GM23338 (cell line): ENCODE data around the gene ATP5F1B. TPM values are rescaled to one million over a fixed set of nuclear protein-coding genes. Genes with fewer than 3 reads are reported as not detected.

ENCODE experiments used
- ATAC-seq: fragments of 200-7000 bp; cut with Tn5 transposase; 3 replicates; pipeline ENCODE4 v1.9.1; 2020
- DNase-seq: peaks from one replicate; pipeline ENCODE4 v3.0.0-alpha.2; 2015; ENCODE audit warnings: low spot score
- H2AFZ ChIP-seq: fragments of 200-600 bp; sonication (generic); 2 replicates; pipeline ENCODE4 v1.8.0; 2016; ENCODE audit warnings: antibody characterized with exemption, mild to moderate bottlenecking, moderate library complexity
- H3F3A ChIP-seq: fragments of 200-600 bp; sonication (generic); replicated peaks from 2 replicates; pipeline ENCODE4 v1.8.0; 2017; ENCODE audit warnings: antibody characterized with exemption, mixed run types, low read depth
- H3K27ac ChIP-seq: fragments of 200-600 bp; sonication (generic); 2 replicates; pipeline ENCODE4 v1.6.1; 2016; ENCODE audit warnings: low read depth
- H3K27me3 ChIP-seq: fragments of 200-600 bp; sonication (generic); 2 replicates; pipeline ENCODE4 v1.8.0; 2016; ENCODE audit warnings: mild to moderate bottlenecking, mixed run types, moderate library complexity; ENCODE audit not compliant: insufficient read depth
- H3K36me3 ChIP-seq: fragments of 200-600 bp; sonication (generic); 2 replicates; pipeline ENCODE4 v1.8.0; 2016; ENCODE audit warnings: mild to moderate bottlenecking; ENCODE audit not compliant: insufficient read depth
- H3K4me1 ChIP-seq: fragments of 200-600 bp; sonication (generic); 2 replicates; pipeline ENCODE4 v1.8.0; 2016; ENCODE audit warnings: mild to moderate bottlenecking, moderate library complexity; ENCODE audit not compliant: insufficient read depth
- H3K4me2 ChIP-seq: fragments of 200-600 bp; sonication (generic); 2 replicates; pipeline ENCODE4 v1.7.1; 2017; ENCODE audit warnings: mixed run types
- H3K4me3 ChIP-seq: fragments of 200-600 bp; sonication (generic); 2 replicates; pipeline ENCODE4 v1.6.1; 2016; ENCODE audit warnings: mixed run types
- H3K79me2 ChIP-seq: fragments of 200-600 bp; sonication (generic); replicated peaks from 2 replicates; pipeline ENCODE4 v1.8.0; 2017; ENCODE audit warnings: mild to moderate bottlenecking; ENCODE audit not compliant: insufficient read depth
- H3K9me2 ChIP-seq: fragments of 200-600 bp; sonication (generic); 2 replicates; pipeline ENCODE4 v1.8.0; 2017; ENCODE audit not compliant: insufficient read depth
- H4K20me1 ChIP-seq: fragments of 200-600 bp; sonication (generic); replicated peaks from 2 replicates; pipeline ENCODE4 v1.8.0; 2017; ENCODE audit warnings: mild to moderate bottlenecking; ENCODE audit not compliant: insufficient read depth
- H3K27ac Mint-ChIP-seq: 2 replicates; pipeline ENCODE4 v1.8.0; 2020; ENCODE audit warnings: inconsistent platforms, mild to moderate bottlenecking, moderate library complexity, mixed read lengths
- H3K27me3 Mint-ChIP-seq: 3 replicates; pipeline ENCODE4 v1.8.0; 2022; ENCODE audit warnings: low read depth, mild to moderate bottlenecking, moderate library complexity, mixed read lengths, inconsistent platforms; ENCODE audit not compliant: insufficient read depth, poor library complexity
- H3K36me3 Mint-ChIP-seq: 3 replicates; pipeline ENCODE4 v1.8.0; 2021; ENCODE audit warnings: low read depth, mild to moderate bottlenecking, inconsistent platforms, moderate library complexity, mixed read lengths
- H3K4me1 Mint-ChIP-seq: 3 replicates; pipeline ENCODE4 v1.8.0; 2020; ENCODE audit warnings: mild to moderate bottlenecking, inconsistent platforms, mixed read lengths
- H3K4me3 Mint-ChIP-seq: 3 replicates; pipeline ENCODE4 v1.8.0; 2021; ENCODE audit warnings: moderate library complexity, mild to moderate bottlenecking, inconsistent platforms, mixed read lengths
- H3K9me3 Mint-ChIP-seq: 3 replicates; pipeline ENCODE4 v1.8.0; 2020; ENCODE audit warnings: moderate library complexity, mild to moderate bottlenecking, inconsistent platforms, mixed read lengths
- CREB1 ChIP-seq: fragments of 250-450 bp; sonication (Bioruptor Pico); IDR thresholded peaks from 2 replicates; pipeline ENCODE4 v1.5.0; 2020; ENCODE audit warnings: low read depth, mild to moderate bottlenecking, moderate library complexity
- CTCF ChIP-seq, 2 experiments: fragments of 200-600 bp in 1 of 2; sonication (generic) in 1 of 2; conservative IDR thresholded peaks; 2 replicates each; pipeline versions ENCODE4 v1.5.1 to v1.6.1; 2016 to 2017; ENCODE audit warnings: antibody characterized with exemption in 2 of 2, low read depth in 2 of 2, mild to moderate bottlenecking in 2 of 2, moderate library complexity in 1 of 2
- ETS1 ChIP-seq: IDR thresholded peaks from 2 replicates; pipeline ENCODE4 v1.6.1; 2016; ENCODE audit warnings: antibody characterized with exemption
- EZH2 ChIP-seq: fragments of 200-600 bp; sonication (generic); IDR thresholded peaks from one replicate; pipeline ENCODE4 v1.8.0; 2017; ENCODE audit warnings: antibody characterized with exemption, mild to moderate bottlenecking, low read depth; ENCODE audit not compliant: unreplicated experiment
- EZH2phosphoT487 ChIP-seq: fragments of 200-600 bp; sonication (generic); IDR thresholded peaks from one replicate; pipeline ENCODE4 v1.8.1; 2018; ENCODE audit warnings: antibody characterized with exemption; ENCODE audit not compliant: unreplicated experiment
- JUNB ChIP-seq: IDR thresholded peaks from one replicate; pipeline ENCODE4 v1.6.1; 2016; ENCODE audit warnings: antibody characterized with exemption; ENCODE audit not compliant: unreplicated experiment
- NANOG ChIP-seq: IDR thresholded peaks from 2 replicates; pipeline ENCODE4 v1.6.1; 2016; ENCODE audit warnings: antibody characterized with exemption, borderline replicate concordance
- POLR2AphosphoS5 ChIP-seq: IDR thresholded peaks from 2 replicates; pipeline ENCODE4 v1.6.1; 2016; ENCODE audit warnings: antibody characterized with exemption, low read depth
- REST ChIP-seq: IDR thresholded peaks from one replicate; pipeline ENCODE4 v1.6.1; 2018; ENCODE audit warnings: antibody characterized with exemption; ENCODE audit not compliant: unreplicated experiment
- STAT1 ChIP-seq: IDR thresholded peaks from one replicate; pipeline ENCODE4 v1.6.1; 2016; ENCODE audit warnings: antibody characterized with exemption; ENCODE audit not compliant: unreplicated experiment
- ZNF114 ChIP-seq: fragments of 250-450 bp; sonication (Bioruptor Pico); IDR thresholded peaks from 2 replicates; pipeline ENCODE4 v1.5.0; 2020; ENCODE audit warnings: mild to moderate bottlenecking, moderate library complexity
- ZNF331 ChIP-seq: fragments of 250-450 bp; sonication (Bioruptor Pico); IDR thresholded peaks from 2 replicates; pipeline ENCODE4 v1.5.0; 2020; ENCODE audit warnings: low read depth, mild to moderate bottlenecking, moderate library complexity
- ZNF462 ChIP-seq: fragments of 250-450 bp; sonication (Bioruptor Pico); IDR thresholded peaks from 2 replicates; pipeline ENCODE4 v1.5.0; 2020; ENCODE audit warnings: mild to moderate bottlenecking, moderate library complexity
- polyA plus RNA-seq: library from polyadenylated mRNA; unstranded; fragments of >200 nt; fragmentation: Nextera tagmentation; extraction: Ambion mirVana; gene quantifications from 2 replicates; pipeline ENCODE4 v1.2.1, GENCODE V29; 2016
- total RNA-seq: library from RNA; depleted of rRNA; stranded (reverse); fragments of >200 nt; shearing (Covaris generic); gene quantifications from 2 replicates; pipeline ENCODE4 v1.2.3, GENCODE V29; 2014

Gene ATP5F1B
- total and polyA plus RNA-seq, 2 experiments from 2014 or later: 763 to 956 TPM

- peaks cover 17% of the 10 kb centered on the region for H3K4me1 Mint-ChIP-seq
Measured at GRCh38 chr12:56688129-56688845, 42.5 kb upstream of the ATP5F1B start, which contains the start of gene PTGES3. PTGES3 (minus strand) TSS chr12:56688284; CDS start chr12:56687999, 285 bp downstream.

More at GRCh38 chr12:56688129-56688845, 42.5 kb upstream of the ATP5F1B start, which contains the start of gene PTGES3:
- Histone ChIP-seq H2AFZ (peak within 1 kb of the TSS; percentile 64; the same call in 1 of the 2 replicates), H3K36me3 (peaks cover 3% of the 10 kb centered on the region; the same call in 1 of the 2 replicates), H3K79me2 (peaks cover 51% of the 10 kb centered on the region), H3K4me2 (peak within 1 kb of the TSS; percentile 94), H3K4me3 (peak within 1 kb of the TSS; percentile 98), H4K20me1 (peaks cover 32% of the 10 kb centered on the region), H3K9me2 (no peaks in the 10 kb centered on the region), H3F3A (peaks cover 25% of the 10 kb centered on the region), H3K4me1 (peaks cover 24% of the 10 kb centered on the region), H3K27ac (peak within 1 kb of the TSS; percentile 100), H3K27me3 (no peaks in the 10 kb centered on the region)
- TF ChIP-seq EZH2: no peak
- TF ChIP-seq ZNF114 (CRISPR knock-in tag): no peak
- TF ChIP-seq EZH2phosphoT487: no peak
- TF ChIP-seq ETS1: peak; percentile 57; the same call in 1 of the 2 replicates
- no peak for TF ChIP-seq ZNF462 (CRISPR knock-in tag)
- no peak for TF ChIP-seq ZNF331 (CRISPR knock-in tag)
- TF ChIP-seq CREB1 (CRISPR knock-in tag): peak; percentile 92
- peak; percentile 94 for TF ChIP-seq POLR2AphosphoS5
- TF ChIP-seq STAT1: no peak
- TF ChIP-seq NANOG: no peak
- no peak for TF ChIP-seq REST
- no peak for TF ChIP-seq CTCF (conservative IDR thresholded peaks at IDR 0.05; ENCODE audit: low read depth in 2 of 2)
- TF ChIP-seq JUNB: no peak
- peak within 1 kb of the TSS; percentile 100 for H3K4me3 Mint-ChIP-seq
- peaks cover 28% of the 10 kb centered on the region for H3K27me3 Mint-ChIP-seq
- H3K27ac Mint-ChIP-seq: peak within 1 kb of the TSS; percentile 99
- H3K36me3 Mint-ChIP-seq: peaks cover 38% of the 10 kb centered on the region
- peak; percentile 99 for DNase-seq
- peaks cover 3% of the 10 kb centered on the region; the same call in 1 of the 3 replicates for H3K9me3 Mint-ChIP-seq
- ATAC-seq: peak; percentile 78
